Measurements from ENCODE around the gene FBXO28. TPM values are rescaled to one million over a fixed set of nuclear protein-coding genes. Genes with fewer than 3 reads are reported as not detected.

Gene FBXO28
- total RNA-seq, 3 donors from 2014 or later, result 23.9 to 50.5 (median 26.2) TPM

- no peaks in the 10 kb centered on the region for H3K36me3 ChIP-seq
- no peak overlapping the region for H3K27ac ChIP-seq
- intact Hi-C loops (cut with DNase I; ENCODE audit: low total_unique reads), result no loop called here
- no peaks in the 10 kb centered on the region for H3K4me1 ChIP-seq
- H3K9me3 ChIP-seq, result no peaks in the 10 kb centered on the region
- H3K27me3 ChIP-seq, result no peaks in the 10 kb centered on the region
- no peak overlapping the region for H3K4me3 ChIP-seq
- no peak for DNase-seq (ENCODE audit: low spot score in 2 of 2)
- no peak for TF ChIP-seq POLR2A (IDR thresholded peaks at IDR 0.05)
- no peak for TF ChIP-seq CTCF (IDR thresholded peaks at IDR 0.05)
- no peak for TF ChIP-seq POLR2AphosphoS5 (IDR thresholded peaks at IDR 0.05)
Measured at GRCh38 chr1:224138198-224138597, 24.3 kb downstream of the FBXO28 start.

GRCh38 chr1:224141693-224142092 lies 27.8 kb downstream of the FBXO28 start:
- no peak for DNase-seq (ENCODE audit: low spot score in 2 of 2)
- H3K36me3 ChIP-seq, result no peaks in the 10 kb centered on the region

GRCh38 chr1:224149709-224150108 lies 35.8 kb downstream of the FBXO28 start:
- H3K4me3 ChIP-seq, result no peak overlapping the region
- no peaks in the 10 kb centered on the region for H3K36me3 ChIP-seq
- H3K9me3 ChIP-seq, result no peaks in the 10 kb centered on the region
- intact Hi-C loops (cut with DNase I; ENCODE audit: low total_unique reads), result no loop called here
- H3K27ac ChIP-seq, result no peak overlapping the region
- H3K4me1 ChIP-seq, result no peaks in the 10 kb centered on the region
- no peak for DNase-seq (ENCODE audit: low spot score in 2 of 2)
- TF ChIP-seq CTCF (IDR thresholded peaks at IDR 0.05) (no peak), POLR2A (IDR thresholded peaks at IDR 0.05) (no peak), POLR2AphosphoS5 (IDR thresholded peaks at IDR 0.05) (no peak)
- no peaks in the 10 kb centered on the region for H3K27me3 ChIP-seq

More at GRCh38 chr1:224141693-224142092, 27.8 kb downstream of the FBXO28 start:
- H3K4me1 ChIP-seq, result no peaks in the 10 kb centered on the region
- H3K9me3 ChIP-seq, result no peaks in the 10 kb centered on the region
- intact Hi-C loops (cut with DNase I; ENCODE audit: low total_unique reads), result no loop called here
- no peak overlapping the region for H3K27ac ChIP-seq
- no peaks in the 10 kb centered on the region for H3K27me3 ChIP-seq
- TF ChIP-seq CTCF (IDR thresholded peaks at IDR 0.05) (no peak), POLR2A (IDR thresholded peaks at IDR 0.05) (no peak), POLR2AphosphoS5 (IDR thresholded peaks at IDR 0.05) (no peak)
- no peak overlapping the region for H3K4me3 ChIP-seq

GRCh38 chr1:224151117-224151516 lies 37.2 kb downstream of the FBXO28 start:
- TF ChIP-seq CTCF (IDR thresholded peaks at IDR 0.05) (no peak), POLR2A (IDR thresholded peaks at IDR 0.05) (no peak), POLR2AphosphoS5 (IDR thresholded peaks at IDR 0.05) (no peak)
- Histone ChIP-seq H3K9me3 (no peaks in the 10 kb centered on the region), H3K4me3 (no peak overlapping the region), H3K27me3 (no peaks in the 10 kb centered on the region), H3K36me3 (no peaks in the 10 kb centered on the region), H3K27ac (no peak overlapping the region), H3K4me1 (no peaks in the 10 kb centered on the region)
- intact Hi-C loops (cut with DNase I; ENCODE audit: low total_unique reads), result no loop called here
- DNase-seq (ENCODE audit: low spot score in 2 of 2), result no peak

- Histone ChIP-seq H3K9me3 (no peaks in the 10 kb centered on the region), H3K27ac (no peak overlapping the region), H3K4me3 (no peak overlapping the region), H3K27me3 (no peaks in the 10 kb centered on the region), H3K36me3 (peaks cover 7% of the 10 kb centered on the region), H3K4me1 (no peaks in the 10 kb centered on the region)
- TF ChIP-seq CTCF (IDR thresholded peaks at IDR 0.05) (no peak), POLR2AphosphoS5 (IDR thresholded peaks at IDR 0.05) (no peak), POLR2A (IDR thresholded peaks at IDR 0.05) (no peak)
- intact Hi-C loops (cut with DNase I; ENCODE audit: low total_unique reads), result no loop called here
- DNase-seq (ENCODE audit: low spot score in 2 of 2), result no peak
Measured at GRCh38 chr1:224157316-224157715, 43.4 kb downstream of the FBXO28 start.

Measured in breast epithelium (tissue), 4 donors.